HG02623 (cell line): ENCODE data around the gene BEST3.
A peak's percentile ranks its signal among the peaks of the same experiment; 100 is the strongest.

Experiments
- ATAC-seq: cut with Tn5 transposase; IDR thresholded peaks from one replicate; pipeline ENCODE4 v1.9.1; 2021; ENCODE audit warnings: moderate library complexity; ENCODE audit not compliant: unreplicated experiment

BEST3 gene

GRCh38 chr12:69698769-69699540 is at the start of gene BEST3:
Gene BEST3 (minus strand): TSS chr12:69699303. CDS start chr12:69697798, 1,505 bp downstream.
- ATAC-seq, result no peak

- ATAC-seq, result no peak
These were observed 45.0 kb upstream of the BEST3 start for GRCh38 chr12:69744109-69744508.

DNA sequence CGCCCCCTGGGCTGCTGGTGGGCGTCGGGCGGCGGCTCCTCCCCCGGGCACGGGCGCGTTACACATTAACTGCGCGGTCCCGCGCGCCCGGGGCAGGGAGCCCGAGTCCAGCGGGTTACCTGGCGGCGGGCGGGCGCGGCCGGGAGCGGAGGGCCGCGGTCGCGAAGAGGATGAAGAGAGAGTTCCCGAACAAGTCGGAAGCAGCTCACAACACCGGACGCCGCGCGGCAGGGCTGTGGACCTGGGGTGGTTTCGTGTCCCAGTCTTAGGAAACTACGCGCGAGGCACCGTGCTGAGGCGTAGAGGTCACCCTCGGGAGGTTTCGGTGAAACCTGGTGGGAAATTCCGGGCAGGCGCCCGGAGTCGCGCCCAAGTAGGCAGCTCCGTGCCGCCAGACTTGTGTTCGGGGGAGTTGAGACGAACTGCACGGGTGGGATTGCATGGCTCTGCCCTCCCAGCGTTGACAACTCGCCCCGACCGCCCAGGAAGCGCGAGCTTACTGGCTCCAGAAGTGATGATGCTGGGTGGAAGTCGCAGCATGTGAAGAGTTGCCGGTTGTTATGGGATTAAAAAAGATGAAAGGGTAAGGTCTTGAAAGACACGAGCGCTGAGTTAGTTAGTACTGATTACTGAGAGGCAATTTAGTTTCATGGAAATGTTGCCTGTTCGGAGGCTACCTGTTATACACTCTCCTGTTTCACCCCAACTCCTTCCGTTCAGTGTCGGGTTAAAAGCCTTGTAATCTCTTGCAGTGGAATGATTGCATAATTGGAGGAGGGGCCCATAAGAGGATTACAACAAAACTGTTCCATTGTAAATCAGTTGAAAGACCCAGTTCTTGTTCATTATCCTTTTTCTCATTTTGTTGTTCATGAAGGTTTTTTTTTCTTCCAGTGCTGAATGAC is 40.4 kb upstream of the BEST3 start:
- ATAC-seq, result peak; percentile 37

DNA sequence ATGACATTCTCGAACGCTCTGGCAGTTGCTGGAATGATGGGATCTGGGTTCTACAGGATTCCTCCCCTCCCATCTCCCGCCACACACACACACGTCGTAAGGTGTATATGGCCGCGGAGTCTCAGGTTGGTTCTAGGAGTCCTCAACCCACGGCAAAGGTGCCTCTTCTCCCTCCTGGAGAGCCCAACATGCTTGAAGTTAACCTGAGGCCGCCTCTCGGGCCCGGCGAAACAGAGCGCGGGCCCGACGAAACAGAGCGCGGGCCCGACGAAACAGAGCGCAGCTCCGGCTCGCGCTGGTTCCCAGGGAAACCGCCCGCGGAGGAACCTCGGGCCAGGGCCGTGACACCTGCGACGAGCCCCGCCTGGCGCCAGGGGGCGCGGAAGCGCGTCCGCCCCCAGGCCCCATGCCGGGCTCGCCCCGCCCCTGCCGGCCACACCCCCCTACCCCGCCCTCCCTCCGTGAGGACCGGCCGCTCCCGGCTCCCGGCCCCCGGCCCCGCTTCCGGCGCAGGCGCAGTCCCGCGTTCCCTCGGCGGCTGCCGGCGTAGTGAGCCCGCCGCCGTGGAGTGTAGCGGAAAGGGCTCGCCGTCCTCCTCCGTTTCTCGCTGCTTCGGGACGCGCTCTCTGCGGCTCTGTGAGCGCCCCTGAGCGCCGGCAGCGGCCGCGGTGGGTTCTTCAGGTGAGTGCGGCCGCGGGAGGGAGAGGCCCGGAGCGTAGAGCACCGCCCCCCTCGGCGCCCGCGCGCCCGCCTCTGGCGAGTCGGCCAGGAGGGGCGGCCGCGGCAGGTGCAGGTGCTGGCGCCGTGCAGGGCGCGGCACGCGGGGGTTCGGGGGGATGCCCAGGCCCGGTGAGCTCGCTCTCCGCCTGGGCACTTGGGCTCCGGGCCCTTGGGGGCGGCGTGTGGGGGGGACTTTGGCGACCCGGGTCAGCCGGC is 39.5 kb upstream of the BEST3 start, which contains the start of gene RAB3IP:
RAB3IP (plus strand) TSS at position 510 of the 936 bp plus-strand sequence. CDS start 16,549 bp downstream, outside the sequence.
- ATAC-seq, result peak; percentile 78

GRCh38 chr12:69733638-69734037 is 34.5 kb upstream of the BEST3 start:
- ATAC-seq, result no peak

- ATAC-seq, result no peak
These were observed 33.0 kb upstream of the BEST3 start for GRCh38 chr12:69732088-69732487.

GRCh38 chr12:69726922-69727321 is 27.8 kb upstream of the BEST3 start:
- no peak for ATAC-seq

DNA sequence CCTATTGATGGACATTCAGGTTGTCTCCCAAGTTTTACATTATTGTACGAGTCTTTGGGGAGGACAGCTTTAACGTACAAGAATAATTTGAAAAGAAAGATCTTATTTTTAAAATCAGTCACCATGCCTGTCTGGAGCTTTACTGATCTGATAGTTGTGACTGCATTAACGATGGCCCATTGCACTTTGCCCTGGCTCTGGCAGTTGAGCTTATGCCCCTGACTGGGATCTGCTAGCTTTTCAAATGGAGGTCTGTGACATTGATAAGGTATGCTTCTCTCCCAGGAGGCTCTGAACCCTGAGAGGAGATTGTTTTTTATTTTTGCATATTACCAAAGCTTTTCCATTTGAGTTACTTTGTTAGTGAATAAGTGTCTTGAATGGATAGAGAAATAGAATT is 21.6 kb upstream of the BEST3 start:
- ATAC-seq, result no peak

- no peak for ATAC-seq
These were observed 20.5 kb upstream of the BEST3 start for GRCh38 chr12:69719336-69720316.

GRCh38 chr12:69714542-69714941 is 15.4 kb upstream of the BEST3 start:
- ATAC-seq, result no peak

- no peak for ATAC-seq
These were observed 13.7 kb upstream of the BEST3 start for GRCh38 chr12:69712826-69713225.

- ATAC-seq, result no peak
These were observed 9.5 kb upstream of the BEST3 start for GRCh38 chr12:69708649-69709048.

DNA sequence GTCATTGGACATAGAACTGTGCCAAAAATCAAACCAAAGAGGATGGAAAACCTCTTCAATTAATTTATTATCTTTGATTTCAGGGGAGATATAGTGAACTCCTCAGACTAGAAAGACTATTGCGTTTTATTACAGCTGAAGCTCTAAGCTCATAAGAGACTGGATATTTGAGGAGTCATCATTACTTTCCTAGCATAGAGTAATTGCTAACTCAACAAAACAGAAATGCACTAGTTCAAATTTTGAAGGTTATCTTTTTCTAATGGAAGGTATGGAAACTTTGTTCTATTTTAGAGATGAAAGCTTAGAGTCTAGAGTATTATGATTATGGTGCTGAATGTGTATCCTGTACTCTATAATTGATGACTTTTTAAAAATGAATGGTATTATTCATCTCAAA is 5.3 kb upstream of the BEST3 start:
- no peak for ATAC-seq

DNA sequence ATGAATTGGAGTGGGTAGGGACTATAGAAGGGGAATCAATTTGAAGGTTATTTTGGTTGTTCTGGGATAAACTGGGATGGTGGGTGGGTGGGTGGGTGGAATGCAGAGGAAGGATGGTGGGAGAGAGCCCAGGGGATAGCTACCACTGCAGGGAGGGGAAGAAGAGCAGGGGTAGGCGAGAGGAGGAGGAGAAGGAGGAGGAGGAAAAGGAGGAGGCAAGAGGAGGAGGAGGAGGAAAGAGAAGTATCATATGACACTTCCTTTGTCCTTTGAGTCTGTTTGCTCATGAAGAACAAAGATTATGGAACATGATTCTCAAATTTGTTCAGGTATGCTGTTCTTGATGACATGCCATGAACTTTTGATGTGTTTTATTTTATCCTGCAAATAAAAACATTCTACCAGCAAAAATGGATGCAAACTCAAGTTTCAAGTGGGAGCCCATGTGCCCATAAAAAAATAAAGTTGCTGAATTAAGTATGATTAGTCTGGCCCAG is 4.1 kb upstream of the BEST3 start:
- ATAC-seq, result no peak

- no peak for ATAC-seq
These were observed 2.7 kb upstream of the BEST3 start for GRCh38 chr12:69701826-69702225.

GRCh38 chr12:69698054-69698453 is 1.0 kb downstream of the BEST3 start:
- no peak for ATAC-seq

DNA sequence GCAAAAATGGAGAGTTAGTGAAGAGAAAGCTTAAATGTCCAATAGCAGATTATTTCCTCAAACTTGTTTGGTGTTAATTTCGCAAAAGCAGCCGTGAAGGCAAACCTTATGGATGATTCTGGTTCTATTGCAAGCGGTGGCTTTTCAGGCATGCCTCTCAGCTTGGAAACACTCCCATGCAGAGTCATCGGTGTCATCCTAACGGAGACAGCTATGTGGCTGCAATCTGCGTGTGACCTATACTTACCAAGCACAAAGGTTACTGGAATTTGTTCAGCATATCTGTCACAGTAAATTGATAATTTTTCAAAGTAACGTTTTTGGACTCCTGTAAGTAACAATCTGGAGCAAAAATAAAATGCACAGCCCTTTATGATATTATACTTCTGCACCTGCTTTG is 5.0 kb downstream of the BEST3 start:
- no peak for ATAC-seq

DNA sequence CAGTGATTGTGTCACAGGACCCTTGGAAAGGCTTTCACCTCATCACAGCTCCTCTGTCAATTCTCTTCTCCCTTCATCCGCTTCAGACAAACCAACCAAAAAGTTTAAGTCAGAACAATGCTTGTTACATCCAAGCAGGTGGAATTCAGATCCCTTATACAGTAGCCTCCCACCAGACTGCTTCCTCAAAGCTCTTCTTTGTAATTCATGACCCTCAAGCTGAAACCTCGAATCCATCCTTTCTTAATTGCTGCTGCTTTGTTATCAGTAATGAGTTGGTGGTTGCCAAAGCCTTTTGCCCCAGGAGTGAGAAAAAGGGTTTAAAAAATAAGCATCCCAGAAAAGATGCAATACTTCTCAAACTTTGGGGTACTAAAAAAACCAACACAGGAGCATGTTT is 9.5 kb downstream of the BEST3 start:
- no peak for ATAC-seq
